Right lobe of liver (tissue), 4 donors: ENCODE data around the gene VSTM4.

Experiments used
- POLR2A ChIP-seq: fragments of 450-650 bp; IDR thresholded peaks from one replicate; pipeline ENCODE4 v1.6.1; 2017; ENCODE audit warnings: antibody characterized with exemption, mild to moderate bottlenecking
- TF ChIP-seq, protein P1 (sequence below), 4 donors: fragments of 200-600 bp in 3 of 4; fragments of 450-650 bp in 1 of 4; IDR thresholded peaks; one replicate each; pipeline versions ENCODE4 v1.5.1 to v1.8.0; 2016 to 2022; ENCODE audit warnings: antibody characterized with exemption in 4 of 4, mild to moderate bottlenecking in 2 of 4
- donor health status: DM: no; HTN: no; CAD: no.
- donor health status: DM: no; HTN: no; CAD: no.
- donor health status: DM: no; HTN: yes; CAD: no.

DNA sequence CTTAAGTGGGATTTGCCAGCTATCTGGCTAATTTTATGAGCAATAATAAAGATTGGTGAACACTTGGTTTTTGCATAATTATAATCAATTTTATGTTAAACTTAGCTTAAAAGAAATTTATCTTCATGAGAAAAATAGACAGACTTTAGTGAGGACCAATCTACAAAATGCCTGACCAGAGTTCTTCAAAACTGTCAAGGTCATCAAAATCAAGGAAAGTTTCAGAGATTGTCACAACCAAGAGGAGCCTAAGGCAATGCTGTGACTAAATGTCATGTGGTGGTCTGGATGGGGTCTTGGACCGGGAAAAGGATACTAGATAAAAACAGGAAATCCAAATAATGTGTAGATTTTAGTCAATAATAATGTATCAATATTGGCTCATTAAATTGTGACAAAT lies 36.2 kb upstream of the VSTM4 start:
- TF ChIP-seq, protein P1, sequence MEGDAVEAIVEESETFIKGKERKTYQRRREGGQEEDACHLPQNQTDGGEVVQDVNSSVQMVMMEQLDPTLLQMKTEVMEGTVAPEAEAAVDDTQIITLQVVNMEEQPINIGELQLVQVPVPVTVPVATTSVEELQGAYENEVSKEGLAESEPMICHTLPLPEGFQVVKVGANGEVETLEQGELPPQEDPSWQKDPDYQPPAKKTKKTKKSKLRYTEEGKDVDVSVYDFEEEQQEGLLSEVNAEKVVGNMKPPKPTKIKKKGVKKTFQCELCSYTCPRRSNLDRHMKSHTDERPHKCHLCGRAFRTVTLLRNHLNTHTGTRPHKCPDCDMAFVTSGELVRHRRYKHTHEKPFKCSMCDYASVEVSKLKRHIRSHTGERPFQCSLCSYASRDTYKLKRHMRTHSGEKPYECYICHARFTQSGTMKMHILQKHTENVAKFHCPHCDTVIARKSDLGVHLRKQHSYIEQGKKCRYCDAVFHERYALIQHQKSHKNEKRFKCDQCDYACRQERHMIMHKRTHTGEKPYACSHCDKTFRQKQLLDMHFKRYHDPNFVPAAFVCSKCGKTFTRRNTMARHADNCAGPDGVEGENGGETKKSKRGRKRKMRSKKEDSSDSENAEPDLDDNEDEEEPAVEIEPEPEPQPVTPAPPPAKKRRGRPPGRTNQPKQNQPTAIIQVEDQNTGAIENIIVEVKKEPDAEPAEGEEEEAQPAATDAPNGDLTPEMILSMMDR (IDR thresholded peaks at IDR 0.05): no peak
- TF ChIP-seq POLR2A: no peak
